Measurements from ENCODE around the gene COG8. TPM values are rescaled to one million over a fixed set of nuclear protein-coding genes. Genes with fewer than 3 reads are reported as not detected.

The COG8 gene
- total and polyA plus RNA-seq, 2 of the 8 experiments (the other 6 are each of a cell fraction or from before 2014, with no cell fraction given) = 49.1 to 55.6 TPM

DNA sequence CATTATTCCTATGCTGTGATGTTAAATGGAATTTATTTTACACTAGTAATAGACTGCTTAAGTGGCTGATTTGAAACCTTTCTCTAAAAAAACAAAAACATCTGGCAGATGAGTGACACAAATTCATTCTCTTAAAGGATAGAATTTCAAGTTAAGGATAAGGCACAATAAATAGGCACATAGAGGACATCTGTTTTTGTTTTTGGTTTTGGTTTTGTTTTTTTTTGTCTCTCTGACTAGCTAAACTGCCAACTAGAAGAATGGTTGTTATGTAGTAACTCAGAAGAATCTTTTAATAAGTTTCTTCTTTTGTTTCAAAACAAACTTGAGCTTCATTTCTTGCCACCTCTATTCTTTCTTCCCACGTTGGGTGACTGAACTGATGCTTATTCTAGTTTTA lies 33.3 kb downstream of the COG8 start (continued):
- no peak for TF ChIP-seq CHD7 (IDR thresholded peaks at IDR 0.05; ENCODE audit: insufficient replicate concordance, low read length)
- TF ChIP-seq CHD2 (IDR thresholded peaks at IDR 0.05; ENCODE audit: low read length) = no peak
- no peak for TF ChIP-seq TCF12 (IDR thresholded peaks at IDR 0.05; ENCODE audit: low read depth, low read length)
